HL-60/S4 (cell line): ENCODE measurements around the gene CRISP3.

Source experiments
- in situ Hi-C: fragments of 300-500 bp; cut with MboI; formaldehyde crosslinking; loops from 2 replicates; pipeline ENCODE4 v1.14.3; 2022; ENCODE audit warnings: low sequenced_read_pairs

CRISP3 gene

GRCh38 chr6:49692534-49692933 is 51.7 kb downstream of the CRISP3 start:
- in situ Hi-C loops = no loop called here
